SH-SY5Y (cell line): ENCODE results near the gene ZNF689.

ENCODE experiments used
- GATA2 ChIP-seq: IDR thresholded peaks from 2 replicates; pipeline ENCODE4 v1.6.1; 2011; ENCODE audit warnings: mild to moderate bottlenecking, low read depth, low read length
- GATA3 ChIP-seq: IDR thresholded peaks from 2 replicates; pipeline ENCODE4 v1.6.1; 2011; ENCODE audit warnings: low read depth, mild to moderate bottlenecking, low read length, moderate library complexity

DNA sequence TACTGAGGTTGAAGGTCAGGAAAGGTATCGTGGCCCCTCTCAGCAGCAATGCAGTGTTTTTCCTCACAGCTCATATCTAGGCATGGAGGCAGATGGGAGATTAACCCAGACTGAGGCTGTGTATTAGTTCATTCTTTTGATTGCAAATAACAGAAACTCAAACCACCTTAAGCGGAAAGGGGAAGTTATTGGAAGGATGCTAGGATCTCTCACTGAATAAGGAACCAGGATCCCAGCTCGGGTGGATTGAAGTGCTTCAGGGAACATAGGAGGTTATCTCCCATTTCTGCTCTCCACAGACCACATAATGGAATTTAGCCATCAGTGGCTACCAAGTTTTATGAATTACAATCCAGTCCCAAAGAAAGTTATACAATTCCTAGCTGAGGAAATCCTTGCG lies 8.2 kb downstream of the ZNF689 start:
- TF ChIP-seq GATA2: no peak
- TF ChIP-seq GATA3: no peak
